ENCODE measurements around the gene SSBP2.

SSBP2 gene

DNA sequence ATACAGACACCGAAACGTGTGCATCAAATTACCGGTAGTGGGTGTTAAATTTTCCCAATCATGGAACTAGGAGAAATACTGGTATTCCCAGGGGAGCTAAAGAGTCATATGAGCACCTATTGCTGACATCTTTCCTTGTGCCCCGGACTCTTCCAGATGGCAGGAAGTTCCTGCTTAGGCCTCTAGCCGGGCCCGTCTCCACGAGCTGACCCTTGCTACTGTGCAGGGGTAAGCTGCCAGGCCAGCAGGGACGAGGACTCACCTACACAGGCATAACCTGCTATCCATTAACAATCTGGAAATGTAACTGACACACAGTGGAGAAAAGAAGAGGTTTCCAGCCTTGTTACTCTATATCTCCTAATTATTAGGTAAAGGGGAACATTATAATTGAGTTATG lies 16.2 kb upstream of the SSBP2 start:
- DNase-seq (ENCODE audit: low read depth), result no peak

DNA sequence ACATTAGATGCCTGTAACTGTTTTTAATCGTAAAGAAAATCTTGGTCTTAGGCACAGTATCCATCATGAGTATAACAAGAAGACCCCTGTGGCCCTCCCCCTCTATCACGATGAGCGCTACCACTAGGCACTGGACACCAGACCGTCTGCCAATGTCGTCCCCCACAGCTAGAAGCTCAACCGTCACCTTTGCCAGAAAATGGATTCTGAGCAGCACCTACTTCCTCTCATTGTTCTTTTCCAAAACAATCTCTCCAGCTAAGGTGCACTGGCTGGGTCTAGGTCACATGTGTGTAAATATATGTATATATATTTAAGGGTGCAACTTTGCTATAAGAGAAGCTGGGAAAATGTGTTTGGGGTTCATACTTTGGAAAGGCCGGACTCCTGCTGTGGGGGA lies 15.7 kb upstream of the SSBP2 start:
- DNase-seq (ENCODE audit: low read depth), result no peak

- DNase-seq (ENCODE audit: low read depth), result no peak
Measured at GRCh38 chr5:81763294-81763928, 12.5 kb upstream of the SSBP2 start.

GRCh38 chr5:81762853-81763252 lies 12.0 kb upstream of the SSBP2 start:
- DNase-seq (ENCODE audit: low read depth), result no peak

DNA sequence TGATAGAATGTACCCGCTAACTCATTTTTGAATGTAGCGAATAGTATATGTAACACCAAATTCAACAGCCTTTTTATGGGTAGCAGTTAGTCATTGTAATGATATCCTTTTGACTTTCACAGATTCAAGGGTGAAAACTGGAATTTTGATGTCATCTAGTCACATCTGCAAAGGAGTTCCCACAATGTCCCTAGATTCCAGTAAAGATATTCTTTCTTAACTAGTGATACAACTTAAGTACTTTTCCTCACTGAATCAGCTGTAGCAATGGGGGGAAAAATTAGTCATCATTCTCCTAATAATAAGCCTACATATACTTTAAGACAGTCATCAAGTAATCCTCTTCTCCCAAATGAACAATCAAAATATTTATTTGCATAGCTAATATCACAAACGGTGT lies 11.5 kb upstream of the SSBP2 start:
- no peak for DNase-seq (ENCODE audit: low read depth)

GRCh38 chr5:81761970-81762369 lies 11.1 kb upstream of the SSBP2 start:
- no peak for DNase-seq (ENCODE audit: low read depth)

DNA sequence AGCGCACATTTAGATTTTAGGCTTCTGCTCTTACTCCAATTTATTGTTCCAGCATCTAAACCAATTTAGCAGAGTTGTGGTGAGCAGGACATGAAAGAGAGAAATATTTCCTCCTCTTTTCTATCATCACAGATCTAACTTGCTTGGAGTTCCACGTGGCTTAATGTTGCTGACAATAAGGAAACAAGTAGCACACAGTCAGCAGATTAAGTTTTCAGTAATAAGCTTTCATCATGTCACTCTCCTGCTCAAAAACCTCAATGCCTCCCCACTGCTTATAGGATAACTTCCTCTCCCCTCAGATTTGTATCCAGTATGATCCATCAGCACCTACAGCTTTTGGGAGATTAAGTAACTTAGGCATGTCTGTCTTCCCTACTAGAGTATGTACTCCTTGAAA lies 10.4 kb upstream of the SSBP2 start:
- no peak for DNase-seq (ENCODE audit: low read depth)

DNA sequence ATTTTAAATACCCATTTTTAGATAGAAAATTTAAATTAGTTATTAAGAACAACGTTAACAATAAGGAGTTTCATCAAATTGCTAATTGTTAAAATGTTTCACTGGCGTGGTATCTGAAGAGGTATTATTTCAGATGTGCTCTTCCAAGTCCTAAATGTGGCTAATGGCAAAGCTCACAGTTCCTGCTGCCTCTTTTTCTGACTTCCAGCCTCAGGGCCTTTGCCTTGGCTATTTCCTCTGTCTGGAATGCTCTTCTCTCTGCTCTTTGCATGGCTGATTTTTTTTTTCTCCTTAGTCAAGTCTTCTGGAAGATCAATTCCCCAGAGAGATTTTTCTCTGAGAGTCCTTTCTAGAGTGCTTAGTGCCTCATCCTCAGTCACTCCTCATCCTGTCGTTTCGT lies 9.6 kb upstream of the SSBP2 start:
- no peak for DNase-seq (ENCODE audit: low read depth)

- no peak for DNase-seq (ENCODE audit: low read depth)
Measured at GRCh38 chr5:81759632-81760005, 8.7 kb upstream of the SSBP2 start.

DNA sequence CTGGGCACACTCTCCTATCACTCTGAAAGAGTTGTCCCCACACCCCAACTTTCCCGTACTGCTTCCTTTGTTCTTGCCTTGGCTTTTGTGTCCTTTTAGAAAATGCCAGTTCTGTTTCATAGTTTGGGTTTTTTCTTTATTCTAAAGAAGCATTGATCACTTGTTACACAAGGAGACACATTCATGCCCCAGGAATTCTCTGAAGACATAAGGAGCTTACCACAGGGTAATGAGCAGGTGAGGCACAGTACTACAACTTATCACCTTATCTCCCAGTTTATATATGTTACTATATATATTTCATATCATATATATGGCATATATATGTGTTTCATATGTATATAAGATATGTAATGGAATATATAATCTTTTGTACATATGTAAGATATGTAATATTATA lies 6.5 kb upstream of the SSBP2 start:
- no peak for DNase-seq (ENCODE audit: low read depth)

- no peak for DNase-seq (ENCODE audit: low read depth)
Measured at GRCh38 chr5:81756016-81756415, 5.1 kb upstream of the SSBP2 start.

DNA sequence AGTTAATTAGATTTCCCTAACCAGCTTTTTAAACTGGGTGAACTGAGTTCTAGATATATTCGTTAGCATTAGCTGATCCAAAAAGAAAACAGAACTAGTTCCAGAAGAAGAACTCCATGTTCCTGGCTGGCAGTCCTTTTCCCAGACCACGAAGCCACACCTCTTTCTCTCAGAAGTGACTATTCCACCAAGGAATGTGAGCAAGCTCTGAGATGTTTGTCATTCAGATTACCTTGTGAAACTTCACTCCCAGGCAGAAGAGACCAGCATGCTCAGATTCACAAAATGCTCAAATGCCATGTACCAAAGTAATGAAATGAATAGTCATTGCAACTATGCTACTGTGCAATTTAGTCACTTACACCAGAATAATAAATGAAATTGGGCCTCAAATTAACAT lies 4.4 kb upstream of the SSBP2 start:
- DNase-seq (ENCODE audit: low read depth), result peak; percentile 69

- no peak for DNase-seq (ENCODE audit: low read depth)
Measured at GRCh38 chr5:81754621-81755020, 3.7 kb upstream of the SSBP2 start.

DNA sequence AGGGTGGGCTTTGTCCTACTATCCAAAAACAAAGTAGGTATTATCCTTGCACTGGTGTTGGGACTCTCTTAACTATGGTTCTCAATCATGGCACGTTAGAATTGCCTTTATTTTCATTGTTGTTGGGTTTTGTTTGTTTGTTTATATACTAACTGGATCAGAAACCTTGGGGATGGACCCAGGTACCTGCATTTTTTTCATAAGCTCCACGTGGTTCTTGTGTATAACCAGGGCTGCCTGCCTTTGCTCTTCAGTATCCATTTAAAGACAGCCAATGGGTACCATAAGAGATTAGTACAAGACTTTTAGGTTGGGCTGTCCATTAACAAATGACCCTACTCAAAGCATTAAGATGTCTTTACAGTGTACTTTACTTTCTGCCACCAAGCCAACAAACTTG lies 2.5 kb upstream of the SSBP2 start:
- DNase-seq (ENCODE audit: low read depth), result no peak

- DNase-seq (ENCODE audit: low read depth), result no peak
Measured at GRCh38 chr5:81752644-81752963, 1.7 kb upstream of the SSBP2 start.

- no peak for DNase-seq (ENCODE audit: low read depth)
Measured at GRCh38 chr5:81751836-81752643, 1.1 kb upstream of the SSBP2 start.

DNA sequence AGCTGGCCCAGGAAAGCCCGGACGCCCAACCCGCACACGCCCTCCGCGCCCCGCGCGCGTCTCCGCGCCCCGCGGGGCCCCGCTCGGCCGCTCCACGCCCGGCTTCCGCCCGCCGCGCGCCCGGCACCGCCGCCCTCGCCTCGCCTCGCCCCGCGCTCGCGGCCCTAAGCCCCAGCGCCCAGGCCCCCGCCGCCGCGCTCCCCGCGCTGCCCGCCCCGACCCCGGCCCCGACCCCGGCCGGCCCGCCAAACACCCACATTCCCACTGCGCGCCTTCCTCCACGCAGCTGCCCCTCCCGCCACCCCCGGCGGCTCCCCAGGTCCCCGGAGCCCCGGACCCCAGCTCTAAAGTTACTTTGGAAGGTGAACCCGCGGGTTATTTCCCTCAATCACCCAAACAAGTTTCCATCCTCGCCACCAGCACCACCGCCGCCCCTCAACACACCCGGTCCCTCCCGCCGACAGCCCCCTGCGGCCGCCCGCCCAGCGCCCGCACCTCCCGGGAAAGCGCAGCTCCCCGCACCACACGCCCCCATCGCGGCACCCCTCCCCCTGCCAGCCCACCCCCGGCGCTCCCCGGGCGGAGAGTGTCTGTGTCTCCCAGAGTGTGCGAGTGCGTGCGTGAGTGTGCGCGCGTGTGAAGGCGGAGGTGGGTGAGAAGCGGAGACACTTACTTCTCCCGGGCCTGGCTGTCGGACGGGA lies 439 bp downstream of the SSBP2 start:
- DNase-seq (ENCODE audit: low read depth), result no peak

- DNase-seq (ENCODE audit: low read depth), result no peak
Measured at GRCh38 chr5:81749561-81750307, 1.2 kb downstream of the SSBP2 start.

- no peak for DNase-seq (ENCODE audit: low read depth)
Measured at GRCh38 chr5:81749192-81749560, 1.7 kb downstream of the SSBP2 start.

DNA sequence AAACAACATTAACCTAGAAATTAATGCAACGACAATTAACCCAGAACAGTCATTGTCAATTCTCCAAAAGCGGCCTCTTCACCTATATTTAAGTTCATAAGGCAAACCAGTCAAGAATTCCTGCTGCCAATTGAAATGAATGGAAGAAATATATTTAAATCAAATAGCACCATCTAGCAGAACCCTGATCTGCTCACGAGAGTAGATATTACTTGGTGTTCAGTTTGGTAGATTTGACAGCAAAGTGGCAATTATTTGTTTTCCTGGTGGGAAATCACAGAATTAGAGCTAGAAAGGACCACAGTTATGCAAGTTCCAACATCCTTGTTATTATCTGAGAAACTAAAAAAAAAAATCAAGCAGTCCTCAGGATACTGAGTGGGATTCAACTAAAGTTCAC lies 2.3 kb downstream of the SSBP2 start:
- DNase-seq (ENCODE audit: low read depth), result no peak

- no peak for DNase-seq (ENCODE audit: low read depth)
Measured at GRCh38 chr5:81747030-81747429, 3.9 kb downstream of the SSBP2 start.

DNA sequence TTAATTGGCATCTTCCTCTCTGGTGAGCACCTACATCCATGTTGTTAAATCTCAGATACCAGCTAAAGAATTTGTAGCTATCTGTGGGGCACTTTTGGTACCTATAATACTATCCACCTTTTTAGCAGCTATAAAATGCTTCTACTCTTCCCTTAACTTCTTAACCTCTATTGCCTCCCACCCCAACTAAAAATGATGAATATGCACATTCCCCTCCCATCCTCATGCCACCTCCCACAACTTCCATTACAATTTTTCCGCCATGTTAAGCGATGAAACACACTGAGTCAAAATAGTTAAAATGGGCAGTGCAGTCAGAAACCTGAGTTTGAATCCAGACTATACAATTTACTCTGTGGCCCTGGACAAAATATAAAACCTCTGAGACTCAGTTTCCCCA lies 10.1 kb downstream of the SSBP2 start:
- DNase-seq (ENCODE audit: low read depth), result no peak

DNA sequence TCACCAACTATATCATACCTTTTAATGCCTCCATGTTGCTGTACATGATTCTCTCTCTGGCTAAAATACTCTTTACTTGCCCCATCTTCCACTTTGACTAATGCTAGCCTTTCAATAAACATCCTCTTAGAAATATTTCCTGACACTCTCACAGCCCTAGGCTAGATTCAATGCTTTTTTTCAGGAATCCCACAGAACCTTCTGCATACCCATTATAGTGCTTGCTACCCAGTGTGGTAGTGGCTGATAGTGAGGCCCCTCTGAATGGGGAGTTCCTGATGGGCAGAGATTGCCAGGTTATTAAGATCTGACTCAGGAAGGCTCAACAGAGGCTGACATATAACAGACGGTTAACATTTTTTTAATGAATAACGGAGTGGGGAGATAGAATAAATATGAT lies 11.6 kb downstream of the SSBP2 start:
- DNase-seq (ENCODE audit: low read depth), result no peak
